Panc1 (cell line): ENCODE results near the gene AFF3. TPM values are rescaled to one million over a fixed set of nuclear protein-coding genes. Genes with fewer than 3 reads are reported as not detected.

Experiments used
- ATAC-seq: fragments of 200-7000 bp; cut with Tn5 transposase; 2 replicates; pipeline ENCODE4 v1.9.1; 2020; ENCODE audit warnings: mild to moderate bottlenecking, moderate library complexity
- BruUV-seq: library from RNA; stranded (reverse); fragments of 400-500 nt; replicated peaks from 2 replicates; lab custom pipeline; 2021; lab: Mats Ljungman, UMichigan
- CTCF ChIA-PET: fragments of 300-600 bp; sonication (Branson Sonifier 250); formaldehyde crosslinking; loops from one replicate; lab custom pipeline; 2022; ENCODE audit warnings: antibody characterized with exemption; lab: Charles Lee
- POLR2A ChIA-PET: fragments of 300-600 bp; sonication (Branson Sonifier 250); formaldehyde crosslinking; loops from one replicate; lab custom pipeline; 2022; ENCODE audit warnings: antibody characterized with exemption; lab: Charles Lee
- DNase-seq: peaks from one replicate; pipeline ENCODE4 v3.0.0-alpha.2; 2010; ENCODE audit warnings: low read depth, low spot score
- H3K27ac ChIP-seq: 2 replicates; pipeline ENCODE4 v1.5.1; 2011; ENCODE audit warnings: mild to moderate bottlenecking, low read length, inconsistent platforms
- H3K27me3 ChIP-seq: fragments of 200-500 bp; sonication (Bioruptor generic); 2 replicates; pipeline ENCODE4 v1.6.0; 2014; ENCODE audit warnings: low read length, inconsistent platforms; ENCODE audit not compliant: control insufficient read depth, insufficient read depth
- H3K36me3 ChIP-seq: fragments of 200-500 bp; sonication (Bioruptor generic); 2 replicates; pipeline ENCODE4 v1.5.1; 2014; ENCODE audit warnings: inconsistent platforms, mild to moderate bottlenecking, low read length, moderate library complexity; ENCODE audit not compliant: control insufficient read depth, insufficient read depth
- H3K4me1 ChIP-seq: 2 replicates; pipeline ENCODE4 v1.5.1; 2011; ENCODE audit warnings: inconsistent platforms, mild to moderate bottlenecking, low read length, moderate library complexity; ENCODE audit not compliant: control insufficient read depth, insufficient read depth
- H3K4me3 ChIP-seq, 2 experiments: 2 replicates each; pipeline ENCODE4 v1.5.1; 2011 to 2012; ENCODE audit warnings: low read depth in 2 of 2, low read length in 2 of 2, mild to moderate bottlenecking in 2 of 2, inconsistent platforms in 1 of 2, moderate library complexity in 1 of 2
- H3K9me3 ChIP-seq: fragments of 200-500 bp; sonication (Bioruptor generic); 2 replicates; pipeline ENCODE4 v1.5.1; 2014; ENCODE audit warnings: low read depth, mild to moderate bottlenecking, inconsistent platforms, low read length, moderate library complexity; ENCODE audit not compliant: control insufficient read depth, insufficient read depth
- POLR2AphosphoS5 ChIP-seq: IDR thresholded peaks from 2 replicates; pipeline ENCODE4 v1.6.1; 2012; ENCODE audit warnings: mild to moderate bottlenecking, low read depth, low read length, moderate library complexity
- REST ChIP-seq, 2 experiments: IDR thresholded peaks; 2 replicates each; pipeline ENCODE4 v1.6.1; 2011 to 2012; ENCODE audit warnings: low read depth in 2 of 2, control low read depth in 1 of 2, low read length in 1 of 2, mild to moderate bottlenecking in 1 of 2, moderate library complexity in 1 of 2; ENCODE audit not compliant: insufficient read depth in 1 of 2
- SIN3A ChIP-seq: IDR thresholded peaks from 2 replicates; pipeline ENCODE4 v1.6.1; 2012; ENCODE audit warnings: low read depth, mild to moderate bottlenecking, low read length, moderate library complexity, borderline replicate concordance; ENCODE audit not compliant: insufficient read depth
- TCF7L2 ChIP-seq: IDR thresholded peaks from 2 replicates; pipeline ENCODE4 v1.6.1; 2011; ENCODE audit warnings: mild to moderate bottlenecking, low read depth, low read length, inconsistent platforms
- in situ Hi-C: cut with HindIII; loops from 2 replicates; pipeline ENCODE4 v1.10.0; 2016; ENCODE audit warnings: low sequenced_read_pairs, low pct_unique_long_range_greater_than_20kb
- intact Hi-C: fragments of 100-400 bp; cut with micrococcal nuclease; formaldehyde crosslinking; loops from one replicate; pipeline ENCODE4 v1.10.0; 2022; ENCODE audit not compliant: unreplicated experiment
- total RNA-seq: library from RNA; stranded (reverse); gene quantifications from one replicate; pipeline ENCODE4 v1.2.1, GENCODE V29; 2021; ENCODE audit not compliant: unreplicated experiment

The AFF3 gene
- total RNA-seq, 1 experiment from 2014 or later = 2.2 TPM

GRCh38 chr2:99512181-99512591 is 630.2 kb downstream of the AFF3 start:
- peaks cover 8% of the 10 kb centered on the region; the same call in 1 of the 2 replicates for H3K27me3 ChIP-seq
- H3K27ac ChIP-seq = no peak overlapping the region
- H3K4me1 ChIP-seq = no peaks in the 10 kb centered on the region
- TF ChIP-seq SIN3A (no peak), TCF7L2 (no peak), REST (IDR thresholded peaks at IDR 0.05; ENCODE audit: insufficient read depth in 1 of 2, low read depth in 2 of 2, low read length in 1 of 2) (no peak)
- no peak overlapping the region for H3K4me3 ChIP-seq
- CTCF ChIA-PET = interaction anchor here (0.7 kb wide), 1 partner anchor 139 kb away, joined by 3 read pairs; no protein-coding TSS in a partner anchor
- ATAC-seq (no peak), DNase-seq (no peak)
- in situ Hi-C loops = no loop called here
- intact Hi-C loops = no loop called here
- POLR2A ChIA-PET = interaction anchor here (0.6 kb wide), 1 partner anchor 993 kb away, joined by 4 read pairs; no protein-coding TSS in a partner anchor
- no peaks in the 10 kb centered on the region for H3K36me3 ChIP-seq
- no peaks in the 10 kb centered on the region for H3K9me3 ChIP-seq
- BruUV-seq = no TSS peak

GRCh38 chr2:99509387-99509786 is 633.0 kb downstream of the AFF3 start:
- in situ Hi-C loops = no loop called here
- H3K27me3 ChIP-seq = peaks cover 8% of the 10 kb centered on the region; the same call in 1 of the 2 replicates
- BruUV-seq = no TSS peak
- ChIA-PET CTCF (interaction anchor here (1.0 kb wide), 1 partner anchor 11 kb away, joined by 4 read pairs; no protein-coding TSS in a partner anchor), POLR2A (no interaction called here)
- intact Hi-C loops = no loop called here
- no peaks in the 10 kb centered on the region for H3K4me1 ChIP-seq
- H3K4me3 ChIP-seq = no peak overlapping the region
- DNase-seq (no peak), ATAC-seq (no peak)
- TF ChIP-seq POLR2AphosphoS5 = no peak
- no peak for TF ChIP-seq TCF7L2
- no peak overlapping the region for H3K27ac ChIP-seq
- no peaks in the 10 kb centered on the region for H3K9me3 ChIP-seq
- H3K36me3 ChIP-seq = no peaks in the 10 kb centered on the region

- intact Hi-C loops (no loop called here), in situ Hi-C loops (no loop called here)
- DNase-seq (no peak), ATAC-seq (no peak)
- no TSS peak for BruUV-seq
- Histone ChIP-seq H3K9me3 (no peaks in the 10 kb centered on the region), H3K27ac (no peak overlapping the region), H3K27me3 (0 out of 2 replicates have a peak, but pooled peaks cover 2% of the 10 kb centered on the region), H3K4me3 (no peak overlapping the region), H3K4me1 (no peaks in the 10 kb centered on the region), H3K36me3 (no peaks in the 10 kb centered on the region)
- CTCF ChIA-PET = interaction anchor here (0.6 kb wide), 1 partner anchor 66 kb away, joined by 8 read pairs; no protein-coding TSS in a partner anchor
- POLR2A ChIA-PET = no interaction called here
- TF ChIP-seq REST (IDR thresholded peaks at IDR 0.05; ENCODE audit: insufficient read depth in 1 of 2, low read depth in 2 of 2, low read length in 1 of 2) = no peak
These were observed 634.2 kb downstream of the AFF3 start for GRCh38 chr2:99507937-99508818.
